BLaER1 treated with 17β-estradiol and CSF1 and Interleukin-3, amounts not matched to agents 10 nM and 100 nM (cell line): Measurements from ENCODE around the gene IGSF22.

Experiments used
- H3K27ac ChIP-seq, 11 experiments: shearing (Covaris generic); formaldehyde crosslinking; 2 replicates each; pipeline ENCODE4 v1.8.1; 2022
- H3K27me3 ChIP-seq, 11 experiments: shearing (Covaris generic); formaldehyde crosslinking; 2 replicates each; pipeline ENCODE4 v1.8.1; 2022
- H3K36me3 ChIP-seq, 11 experiments: shearing (Covaris generic); formaldehyde crosslinking; 2 replicates each; pipeline ENCODE4 v1.8.1; 2022
- H3K4me1 ChIP-seq, 10 experiments: shearing (Covaris generic); formaldehyde crosslinking; 2 replicates each; pipeline ENCODE4 v1.8.1; 2022
- H3K4me2 ChIP-seq, 11 experiments: shearing (Covaris generic); formaldehyde crosslinking; 2 replicates each; pipeline ENCODE4 v1.8.1; 2022
- H3K4me3 ChIP-seq, 10 experiments: shearing (Covaris generic); formaldehyde crosslinking; 2 replicates each; pipeline ENCODE4 v1.8.1; 2022
- H3K9ac ChIP-seq, 11 experiments: shearing (Covaris generic); formaldehyde crosslinking; 2 replicates each; pipeline ENCODE4 v1.8.1; 2022
- H3K9me3 ChIP-seq, 11 experiments: shearing (Covaris generic); formaldehyde crosslinking; replicated peaks in 1 of 11; 2 replicates each; pipeline ENCODE4 v1.8.1; 2022
- H4K20me1 ChIP-seq, 11 experiments: shearing (Covaris generic); formaldehyde crosslinking; 2 replicates each; pipeline ENCODE4 v1.8.1; 2022
- Cebpa-rat ChIP-seq, 11 experiments: shearing (Covaris generic); IDR thresholded peaks; 2 replicates each; pipeline ENCODE4 v1.8.1; 2022

IGSF22 gene

GRCh38 chr11:18733202-18733601 lies 7.2 kb upstream of the IGSF22 start:
- Histone ChIP-seq H3K9ac (no peak overlapping the region), H3K27me3 (no peaks in the 10 kb centered on the region), H3K4me1 (peaks cover 6 to 18% (median 10%) of the 10 kb centered on the region in 10 experiments; a peak in 16 of 20 replicates), H3K9me3 (no peaks in the 10 kb centered on the region), H3K27ac (no peak overlapping the region), H4K20me1 (no peaks in the 10 kb centered on the region), H3K4me3 (no peak overlapping the region), H3K4me2 (no peak overlapping the region; a peak in 1 of 22 replicates), H3K36me3 (no peaks in the 10 kb centered on the region)
- TF ChIP-seq Cebpa-rat (IDR thresholded peaks at IDR 0.05): no peak

DNA sequence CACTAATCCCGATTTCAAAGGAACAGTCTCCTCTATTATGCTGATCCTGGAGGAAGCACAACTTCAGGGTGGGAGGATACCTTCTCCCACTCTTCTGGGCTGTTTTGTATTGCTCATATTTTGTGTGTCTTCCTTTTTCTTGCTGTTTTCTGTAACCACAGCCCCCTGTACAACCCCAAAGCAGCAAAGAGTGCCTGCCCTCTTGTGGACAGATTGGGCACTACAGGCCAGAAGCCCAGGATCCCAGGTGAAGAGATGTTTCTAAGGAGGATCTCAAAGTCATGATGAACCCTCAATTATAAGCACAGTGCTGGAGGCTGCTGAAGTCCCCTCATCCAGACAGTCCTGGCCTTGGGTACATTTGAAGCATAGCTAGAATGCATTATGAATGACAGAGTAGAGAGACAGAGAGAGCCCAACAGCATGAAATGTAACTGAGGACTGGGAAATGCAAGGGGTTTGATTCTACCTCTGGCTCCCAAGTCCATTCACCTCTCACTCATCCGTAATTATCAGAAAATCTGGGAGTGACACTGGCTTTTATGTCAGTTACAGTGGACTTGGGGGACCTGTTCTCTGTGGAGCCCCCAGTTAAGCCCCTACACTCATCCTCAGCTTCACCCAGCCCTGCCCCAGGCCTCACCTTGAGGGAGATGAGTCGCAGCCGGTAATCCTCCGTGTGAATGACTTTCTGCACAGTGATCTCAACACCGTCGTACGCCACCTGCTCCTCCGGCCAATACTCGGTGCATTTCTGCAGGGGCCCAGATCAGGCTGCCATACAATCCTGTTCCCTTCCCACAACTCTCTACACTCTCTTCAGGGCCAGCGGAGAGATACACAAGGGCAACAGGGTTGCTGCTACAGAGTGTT lies 6.2 kb upstream of the IGSF22 start:
- Histone ChIP-seq H3K36me3 (no peaks in the 10 kb centered on the region), H3K9me3 (no peaks in the 10 kb centered on the region), H3K4me1 (peaks cover 6 to 25% (median 14%) of the 10 kb centered on the region in 10 experiments; a peak in 17 of 20 replicates), H3K4me2 (peak overlapping the region in 4 of 11 experiments; percentile 7 to 36 (median 24); a peak in 6 of 22 replicates), H3K4me3 (no peak overlapping the region), H4K20me1 (no peaks in the 10 kb centered on the region), H3K27me3 (no peaks in the 10 kb centered on the region), H3K27ac (0 out of 22 replicates have a peak overlapping the region, but pooled peaks of 1 of the 11 experiments have one; percentile 32), H3K9ac (no peak overlapping the region)
- TF ChIP-seq Cebpa-rat (IDR thresholded peaks at IDR 0.05): no peak

- H3K9ac ChIP-seq: no peak overlapping the region
- H3K4me3 ChIP-seq: no peak overlapping the region
- H3K4me2 ChIP-seq: peak overlapping the region in 4 of 11 experiments; percentile 7 to 36 (median 24); a peak in 4 of 22 replicates
- no peaks in the 10 kb centered on the region for H4K20me1 ChIP-seq
- H3K9me3 ChIP-seq: no peaks in the 10 kb centered on the region
- no peak for TF ChIP-seq Cebpa-rat (IDR thresholded peaks at IDR 0.05)
- H3K27ac ChIP-seq: 0 out of 22 replicates have a peak overlapping the region, but pooled peaks of 1 of the 11 experiments have one; percentile 32
- H3K27me3 ChIP-seq: no peaks in the 10 kb centered on the region
- H3K36me3 ChIP-seq: no peaks in the 10 kb centered on the region
- peaks cover 6 to 28% (median 16%) of the 10 kb centered on the region in 10 experiments; a peak in 17 of 20 replicates for H3K4me1 ChIP-seq
These were observed 5.5 kb upstream of the IGSF22 start for GRCh38 chr11:18731441-18731840.

GRCh38 chr11:18730020-18730419 lies 4.0 kb upstream of the IGSF22 start:
- Histone ChIP-seq H3K27me3 (no peaks in the 10 kb centered on the region), H4K20me1 (no peaks in the 10 kb centered on the region), H3K4me1 (peaks cover 6 to 31% (median 23%) of the 10 kb centered on the region in 10 experiments; a peak in 17 of 20 replicates), H3K36me3 (no peaks in the 10 kb centered on the region), H3K27ac (no peak overlapping the region), H3K4me2 (no peak overlapping the region), H3K9me3 (no peaks in the 10 kb centered on the region), H3K9ac (no peak overlapping the region), H3K4me3 (no peak overlapping the region)
- TF ChIP-seq Cebpa-rat (IDR thresholded peaks at IDR 0.05): no peak

GRCh38 chr11:18729426-18729825 lies 3.4 kb upstream of the IGSF22 start:
- no peak for TF ChIP-seq Cebpa-rat (IDR thresholded peaks at IDR 0.05)
- no peak overlapping the region for H3K9ac ChIP-seq

GRCh38 chr11:18728658-18729057 lies 2.7 kb upstream of the IGSF22 start:
- Histone ChIP-seq H3K4me1 (peaks cover 6 to 31% (median 23%) of the 10 kb centered on the region in 10 experiments; a peak in 17 of 20 replicates), H4K20me1 (no peaks in the 10 kb centered on the region), H3K4me3 (no peak overlapping the region), H3K27ac (no peak overlapping the region), H3K36me3 (no peaks in the 10 kb centered on the region), H3K4me2 (no peak overlapping the region), H3K27me3 (no peaks in the 10 kb centered on the region), H3K9me3 (no peaks in the 10 kb centered on the region), H3K9ac (no peak overlapping the region)
- TF ChIP-seq Cebpa-rat (IDR thresholded peaks at IDR 0.05): no peak

More at GRCh38 chr11:18729426-18729825, 3.4 kb upstream of the IGSF22 start:
- H3K4me3 ChIP-seq: no peak overlapping the region
- peaks cover 6 to 31% (median 23%) of the 10 kb centered on the region in 10 experiments; a peak in 17 of 20 replicates for H3K4me1 ChIP-seq
- H4K20me1 ChIP-seq: no peaks in the 10 kb centered on the region
- no peaks in the 10 kb centered on the region for H3K36me3 ChIP-seq
- H3K27ac ChIP-seq: no peak overlapping the region
- H3K9me3 ChIP-seq: no peaks in the 10 kb centered on the region
- no peak overlapping the region for H3K4me2 ChIP-seq
- H3K27me3 ChIP-seq: no peaks in the 10 kb centered on the region

DNA sequence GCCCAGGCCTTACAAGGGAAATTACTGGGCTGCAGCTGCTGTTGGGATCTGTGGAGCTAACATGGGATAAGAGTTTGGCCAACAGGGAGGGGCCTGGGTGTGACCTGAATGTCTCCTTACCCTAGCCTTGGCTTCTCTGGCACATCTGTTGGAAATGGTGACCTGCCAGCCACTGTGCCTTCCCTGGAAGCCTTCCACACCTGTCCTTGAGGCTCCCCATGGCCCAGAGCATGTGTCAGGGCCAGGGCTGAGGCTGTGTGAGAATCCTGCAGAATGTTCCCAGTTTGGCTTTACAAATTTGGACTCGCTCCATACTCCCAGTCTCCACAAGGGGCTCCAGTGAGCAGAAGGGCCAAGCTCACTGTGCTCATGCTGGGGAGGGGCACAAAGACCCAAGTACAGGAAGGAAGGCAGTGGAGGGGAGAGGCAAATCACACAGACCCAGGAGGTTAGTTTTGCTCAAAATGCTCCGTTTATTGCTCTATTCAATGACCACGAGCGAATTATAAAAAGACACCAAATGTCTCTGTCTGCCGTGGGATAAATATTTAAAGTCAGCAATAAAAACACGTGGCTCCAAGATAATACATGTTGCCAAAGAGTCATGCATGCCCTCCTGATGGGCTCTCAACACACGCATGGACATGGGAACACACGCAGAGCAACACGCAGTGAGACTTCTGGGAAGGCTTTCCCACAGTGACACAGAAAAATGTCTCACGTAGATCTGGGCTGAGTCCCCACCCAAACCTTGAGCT lies 1.7 kb upstream of the IGSF22 start:
- no peaks in the 10 kb centered on the region for H3K9me3 ChIP-seq
- peak overlapping the region in 5 of 11 experiments; percentile 3 to 37 (median 23); a peak in 5 of 22 replicates for H3K4me2 ChIP-seq
- no peak overlapping the region for H3K9ac ChIP-seq
- peaks cover 8 to 30% (median 22%) of the 10 kb centered on the region in 10 experiments; a peak in 19 of 20 replicates for H3K4me1 ChIP-seq
- H3K27me3 ChIP-seq: no peaks in the 10 kb centered on the region
- TF ChIP-seq Cebpa-rat (IDR thresholded peaks at IDR 0.05): no peak
- 0 out of 22 replicates have a peak overlapping the region, but pooled peaks of 1 of the 11 experiments have one; percentile 3 for H3K27ac ChIP-seq
- no peaks in the 10 kb centered on the region for H3K36me3 ChIP-seq
- no peak overlapping the region for H3K4me3 ChIP-seq
- no peaks in the 10 kb centered on the region for H4K20me1 ChIP-seq

- TF ChIP-seq Cebpa-rat (IDR thresholded peaks at IDR 0.05): no peak
- no peaks in the 10 kb centered on the region for H3K9me3 ChIP-seq
- no peak overlapping the region for H3K4me3 ChIP-seq
- no peak overlapping the region for H3K9ac ChIP-seq
- no peaks in the 10 kb centered on the region for H4K20me1 ChIP-seq
- no peaks in the 10 kb centered on the region for H3K27me3 ChIP-seq
- H3K4me2 ChIP-seq: no peak overlapping the region
- no peak overlapping the region for H3K27ac ChIP-seq
- no peaks in the 10 kb centered on the region for H3K36me3 ChIP-seq
- peaks cover 4 to 40% (median 18%) of the 10 kb centered on the region in 10 experiments; a peak in 16 of 20 replicates for H3K4me1 ChIP-seq
These were observed 2.0 kb downstream of the IGSF22 start for GRCh38 chr11:18723991-18724390.

DNA sequence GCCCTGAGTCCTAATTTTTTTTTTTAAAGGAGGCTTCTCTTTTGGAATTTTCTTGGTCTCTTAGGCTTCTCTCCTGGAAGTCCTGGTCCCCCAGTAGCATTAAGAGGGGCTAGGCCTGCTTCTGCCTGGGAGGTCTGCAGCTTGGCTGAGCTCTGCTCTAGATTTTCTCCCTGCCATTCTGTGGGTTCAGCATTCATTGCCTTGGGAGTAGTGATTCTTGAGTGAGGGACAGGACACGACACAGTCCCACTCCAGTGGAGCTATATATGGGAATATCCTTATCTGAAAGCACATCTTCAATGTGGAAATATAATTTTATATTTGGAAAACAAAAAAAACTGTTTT lies 3.7 kb downstream of the IGSF22 start:
- H4K20me1 ChIP-seq: no peaks in the 10 kb centered on the region
- peaks cover 4 to 32% (median 14%) of the 10 kb centered on the region in 10 experiments; a peak in 16 of 20 replicates for H3K4me1 ChIP-seq
- no peaks in the 10 kb centered on the region for H3K9me3 ChIP-seq
- H3K27me3 ChIP-seq: no peaks in the 10 kb centered on the region
- TF ChIP-seq Cebpa-rat (IDR thresholded peaks at IDR 0.05): no peak
- peak overlapping the region; percentile 51 to 78 (median 73); a peak in 18 of 20 replicates for H3K4me3 ChIP-seq
- H3K9ac ChIP-seq: peak overlapping the region in 8 of 11 experiments; percentile 76 to 85 (median 82); a peak in 14 of 22 replicates
- no peaks in the 10 kb centered on the region for H3K36me3 ChIP-seq
- peak overlapping the region in 3 of 11 experiments; percentile 74 to 81 (median 79); a peak in 3 of 22 replicates for H3K27ac ChIP-seq
- H3K4me2 ChIP-seq: peak overlapping the region; percentile 93 to 100 (median 94)
